HG02678 (cell line): Measurements from ENCODE around the gene TRPM2.
A peak's percentile ranks its signal among the peaks of the same experiment; 100 is the strongest.

Experiments
- ATAC-seq: cut with Tn5 transposase; IDR thresholded peaks from one replicate; pipeline ENCODE4 v1.9.1; 2021; ENCODE audit warnings: mild to moderate bottlenecking, moderate library complexity; ENCODE audit not compliant: unreplicated experiment

TRPM2 gene

GRCh38 chr21:44353191-44353970, at the start of gene TRPM2:
Gene TRPM2 (plus strand): TSS chr21:44353621. CDS start chr21:44353701, 80 bp downstream.
- ATAC-seq = peak; percentile 60

- no peak for ATAC-seq
Measured at GRCh38 chr21:44304011-44304616, 49.3 kb upstream of the TRPM2 start.

GRCh38 chr21:44304877-44305293, 48.5 kb upstream of the TRPM2 start:
- no peak for ATAC-seq

GRCh38 chr21:44305691-44306090, 47.7 kb upstream of the TRPM2 start:
- ATAC-seq = no peak

GRCh38 chr21:44306936-44307704, 46.3 kb upstream of the TRPM2 start:
- no peak for ATAC-seq

- no peak for ATAC-seq
Measured at GRCh38 chr21:44310628-44311507, 42.6 kb upstream of the TRPM2 start.

- no peak for ATAC-seq
Measured at GRCh38 chr21:44312089-44312488, 41.3 kb upstream of the TRPM2 start.

- ATAC-seq = no peak
Measured at GRCh38 chr21:44312716-44313115, 40.7 kb upstream of the TRPM2 start.

- no peak for ATAC-seq
Measured at GRCh38 chr21:44313451-44313850, 40.0 kb upstream of the TRPM2 start.

- ATAC-seq = no peak
Measured at GRCh38 chr21:44314128-44314527, 39.3 kb upstream of the TRPM2 start.

- ATAC-seq = no peak
Measured at GRCh38 chr21:44314561-44314960, 38.9 kb upstream of the TRPM2 start.

GRCh38 chr21:44315691-44316203, 37.7 kb upstream of the TRPM2 start:
- no peak for ATAC-seq

GRCh38 chr21:44316277-44316900, 37.0 kb upstream of the TRPM2 start:
- ATAC-seq = no peak

GRCh38 chr21:44317241-44317782, 36.1 kb upstream of the TRPM2 start:
- no peak for ATAC-seq

GRCh38 chr21:44317871-44318270, 35.5 kb upstream of the TRPM2 start:
- ATAC-seq = no peak

GRCh38 chr21:44318489-44319285, 34.7 kb upstream of the TRPM2 start:
- ATAC-seq = no peak

GRCh38 chr21:44319407-44320065, 33.9 kb upstream of the TRPM2 start:
- no peak for ATAC-seq

- no peak for ATAC-seq
Measured at GRCh38 chr21:44320847-44321246, 32.6 kb upstream of the TRPM2 start.
